ENCODE data around the gene FAM13C. TPM values are rescaled to one million over a fixed set of nuclear protein-coding genes. Genes with fewer than 3 reads are reported as not detected.

Gene FAM13C
- polyA plus RNA-seq, 1 donor from 2014 or later: 89.3 TPM

- H3K27ac ChIP-seq (ENCODE audit: low read length): no peak overlapping the region
- TF ChIP-seq EZH2 (IDR thresholded peaks at IDR 0.05; ENCODE audit: borderline replicate concordance, insufficient read depth, low read length, poor library complexity, severe bottlenecking) (no peak), MXI1 (conservative IDR thresholded peaks at IDR 0.05; ENCODE audit: poor library complexity, severe bottlenecking) (no peak), EP300 (conservative IDR thresholded peaks at IDR 0.05; ENCODE audit: poor library complexity, severe bottlenecking) (no peak), RAD21 (conservative IDR thresholded peaks at IDR 0.05) (no peak), TAF1 (IDR thresholded peaks at IDR 0.05; ENCODE audit: low read depth) (no peak), SMC3 (conservative IDR thresholded peaks at IDR 0.05; ENCODE audit: poor library complexity) (no peak), REST (IDR thresholded peaks at IDR 0.05; ENCODE audit: borderline replicate concordance) (no peak), POLR2AphosphoS5 (IDR thresholded peaks at IDR 0.05) (no peak)
- TF ChIP-seq, protein P1, sequence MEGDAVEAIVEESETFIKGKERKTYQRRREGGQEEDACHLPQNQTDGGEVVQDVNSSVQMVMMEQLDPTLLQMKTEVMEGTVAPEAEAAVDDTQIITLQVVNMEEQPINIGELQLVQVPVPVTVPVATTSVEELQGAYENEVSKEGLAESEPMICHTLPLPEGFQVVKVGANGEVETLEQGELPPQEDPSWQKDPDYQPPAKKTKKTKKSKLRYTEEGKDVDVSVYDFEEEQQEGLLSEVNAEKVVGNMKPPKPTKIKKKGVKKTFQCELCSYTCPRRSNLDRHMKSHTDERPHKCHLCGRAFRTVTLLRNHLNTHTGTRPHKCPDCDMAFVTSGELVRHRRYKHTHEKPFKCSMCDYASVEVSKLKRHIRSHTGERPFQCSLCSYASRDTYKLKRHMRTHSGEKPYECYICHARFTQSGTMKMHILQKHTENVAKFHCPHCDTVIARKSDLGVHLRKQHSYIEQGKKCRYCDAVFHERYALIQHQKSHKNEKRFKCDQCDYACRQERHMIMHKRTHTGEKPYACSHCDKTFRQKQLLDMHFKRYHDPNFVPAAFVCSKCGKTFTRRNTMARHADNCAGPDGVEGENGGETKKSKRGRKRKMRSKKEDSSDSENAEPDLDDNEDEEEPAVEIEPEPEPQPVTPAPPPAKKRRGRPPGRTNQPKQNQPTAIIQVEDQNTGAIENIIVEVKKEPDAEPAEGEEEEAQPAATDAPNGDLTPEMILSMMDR (IDR thresholded peaks at IDR 0.05; ENCODE audit: poor library complexity, severe bottlenecking): no peak
Measured at GRCh38 chr10:59322131-59322530, 40.2 kb downstream of the FAM13C start.

DNA sequence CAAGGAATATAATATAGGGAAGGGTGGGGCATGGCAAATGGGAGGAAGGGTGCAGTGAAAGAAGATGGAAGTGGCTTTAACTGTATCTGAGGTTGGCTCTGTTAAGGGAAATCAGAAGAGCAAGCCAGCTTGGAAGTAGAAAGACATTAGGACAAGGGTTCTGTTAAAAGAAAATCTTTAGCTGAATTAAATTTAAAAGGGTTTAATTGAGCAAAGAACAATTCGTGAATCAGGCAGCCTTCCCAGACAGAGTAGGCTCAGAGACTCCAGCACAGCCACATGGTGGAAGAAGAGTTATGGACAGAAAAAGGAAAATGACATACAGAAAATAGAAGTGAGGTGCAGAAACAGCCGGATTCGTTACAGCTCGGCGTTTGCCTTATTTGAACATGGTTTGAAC is 42.0 kb downstream of the FAM13C start:
- Histone ChIP-seq H3K27ac (ENCODE audit: low read length) (no peak overlapping the region), H3K9ac (ENCODE audit: low read length) (no peak overlapping the region), H3F3A (ENCODE audit: insufficient read depth, low read length, poor library complexity, severe bottlenecking) (peaks cover 4% of the 10 kb centered on the region), H4K20me1 (ENCODE audit: insufficient read depth) (no peaks in the 10 kb centered on the region), H3K27me3 (ENCODE audit: insufficient read depth, low read depth, low read length) (no peaks in the 10 kb centered on the region), H3K4me3 (ENCODE audit: low read length) (no peak overlapping the region), H3K9me2 (ENCODE audit: insufficient read depth, low read length) (no peaks in the 10 kb centered on the region), H3K79me2 (replicated peaks; ENCODE audit: insufficient read depth, low read length) (peaks cover 13% of the 10 kb centered on the region), H3K4me2 (ENCODE audit: low read length) (no peak overlapping the region), H3K9me3 (ENCODE audit: low read length) (no peaks in the 10 kb centered on the region), H2AFZ (ENCODE audit: low read depth, low read length) (no peak overlapping the region), H3K36me3 (ENCODE audit: insufficient read depth, low read length) (peaks cover 18% of the 10 kb centered on the region)
- TF ChIP-seq MXI1 (conservative IDR thresholded peaks at IDR 0.05; ENCODE audit: poor library complexity, severe bottlenecking) (no peak), POLR2AphosphoS5 (IDR thresholded peaks at IDR 0.05) (no peak), TAF1 (IDR thresholded peaks at IDR 0.05; ENCODE audit: low read depth) (no peak)

More at GRCh38 chr10:59322131-59322530, 40.2 kb downstream of the FAM13C start:
- H3F3A ChIP-seq (ENCODE audit: insufficient read depth, low read length, poor library complexity, severe bottlenecking): peaks cover 4% of the 10 kb centered on the region
- peaks cover 15% of the 10 kb centered on the region for H3K79me2 ChIP-seq (replicated peaks; ENCODE audit: insufficient read depth, low read length)
- H3K27me3 ChIP-seq (ENCODE audit: insufficient read depth, low read depth, low read length): no peaks in the 10 kb centered on the region
- no peaks in the 10 kb centered on the region for H4K20me1 ChIP-seq (ENCODE audit: insufficient read depth)
- H3K9ac ChIP-seq (ENCODE audit: low read length): no peak overlapping the region
- no peaks in the 10 kb centered on the region for H3K9me3 ChIP-seq (ENCODE audit: low read length)
- H2AFZ ChIP-seq (ENCODE audit: low read depth, low read length): no peak overlapping the region
- H3K36me3 ChIP-seq (ENCODE audit: insufficient read depth, low read length): peaks cover 18% of the 10 kb centered on the region
- H3K9me2 ChIP-seq (ENCODE audit: insufficient read depth, low read length): no peaks in the 10 kb centered on the region
- H3K4me2 ChIP-seq (ENCODE audit: low read length): no peak overlapping the region
- H3K4me3 ChIP-seq (ENCODE audit: low read length): no peak overlapping the region

Data from neural cell (in vitro differentiated cells).